HG03060 (cell line): ENCODE data around the gene SH3PXD2A.

Source experiments
- ATAC-seq: cut with Tn5 transposase; IDR thresholded peaks from one replicate; pipeline ENCODE4 v1.9.1; 2021; ENCODE audit warnings: low read depth, moderate number of reproducible peaks; ENCODE audit not compliant: unreplicated experiment

SH3PXD2A gene

GRCh38 chr10:103795634-103796270 is 59.6 kb downstream of the SH3PXD2A start:
- ATAC-seq = no peak

GRCh38 chr10:103794996-103795395 is 60.4 kb downstream of the SH3PXD2A start:
- no peak for ATAC-seq

- ATAC-seq = no peak
Measured at GRCh38 chr10:103793920-103794883, 61.2 kb downstream of the SH3PXD2A start.

- no peak for ATAC-seq
Measured at GRCh38 chr10:103793429-103793828, 61.9 kb downstream of the SH3PXD2A start.

- no peak for ATAC-seq
Measured at GRCh38 chr10:103792547-103792946, 62.8 kb downstream of the SH3PXD2A start.

- no peak for ATAC-seq
Measured at GRCh38 chr10:103791858-103792257, 63.5 kb downstream of the SH3PXD2A start.

GRCh38 chr10:103791291-103791690 is 64.1 kb downstream of the SH3PXD2A start:
- ATAC-seq = no peak

- no peak for ATAC-seq
Measured at GRCh38 chr10:103790580-103790979, 64.8 kb downstream of the SH3PXD2A start.

- ATAC-seq = no peak
Measured at GRCh38 chr10:103789771-103790201, 65.6 kb downstream of the SH3PXD2A start.

GRCh38 chr10:103789161-103789560 is 66.2 kb downstream of the SH3PXD2A start:
- no peak for ATAC-seq

GRCh38 chr10:103787331-103787730 is 68.0 kb downstream of the SH3PXD2A start:
- ATAC-seq = no peak

- ATAC-seq = no peak
Measured at GRCh38 chr10:103786020-103786419, 69.4 kb downstream of the SH3PXD2A start.

- no peak for ATAC-seq
Measured at GRCh38 chr10:103784723-103785418, 70.5 kb downstream of the SH3PXD2A start.

- no peak for ATAC-seq
Measured at GRCh38 chr10:103784089-103784488, 71.3 kb downstream of the SH3PXD2A start.

- no peak for ATAC-seq
Measured at GRCh38 chr10:103783681-103784080, 71.7 kb downstream of the SH3PXD2A start.

GRCh38 chr10:103781329-103782061 is 73.9 kb downstream of the SH3PXD2A start:
- ATAC-seq = no peak

GRCh38 chr10:103780242-103781149 is 74.9 kb downstream of the SH3PXD2A start:
- no peak for ATAC-seq

GRCh38 chr10:103778358-103779139 is 76.8 kb downstream of the SH3PXD2A start:
- no peak for ATAC-seq
